Activated effector memory CD4-positive, alpha-beta T cell treated with anti-CD3 and anti-CD28 coated beads, Interleukin-2, amount 50 U/mL, for 16 hours (primary cell): ENCODE results near the gene AATF.

Experiments used
- DNase-seq: peaks from one replicate; pipeline ENCODE4 v3.0.0-alpha.2; 2020

The AATF gene

GRCh38 chr17:36989173-36989572 lies 40.4 kb downstream of the AATF start:
- no peak for DNase-seq

GRCh38 chr17:36992701-36993100 lies 43.9 kb downstream of the AATF start:
- DNase-seq = no peak

- DNase-seq = no peak
Measured at GRCh38 chr17:36993227-36993626, 44.5 kb downstream of the AATF start.

- no peak for DNase-seq
Measured at GRCh38 chr17:36994438-36994837, 45.7 kb downstream of the AATF start.

- no peak for DNase-seq
Measured at GRCh38 chr17:36999471-36999870, 50.7 kb downstream of the AATF start.

GRCh38 chr17:37016780-37017179 lies 68.0 kb downstream of the AATF start:
- DNase-seq = no peak

GRCh38 chr17:37017404-37017803 lies 68.7 kb downstream of the AATF start:
- DNase-seq = no peak

GRCh38 chr17:37019117-37019740 lies 70.5 kb downstream of the AATF start:
- DNase-seq = no peak

- DNase-seq = no peak
Measured at GRCh38 chr17:37019741-37020129, 71.0 kb downstream of the AATF start.

GRCh38 chr17:37024181-37024637 lies 75.5 kb downstream of the AATF start:
- no peak for DNase-seq

- no peak for DNase-seq
Measured at GRCh38 chr17:37025238-37025637, 76.5 kb downstream of the AATF start.

- DNase-seq = no peak
Measured at GRCh38 chr17:37025847-37026530, 77.2 kb downstream of the AATF start.

- DNase-seq = no peak
Measured at GRCh38 chr17:37026531-37026869, 77.7 kb downstream of the AATF start.

GRCh38 chr17:37028040-37028439 lies 79.3 kb downstream of the AATF start:
- no peak for DNase-seq

GRCh38 chr17:37031493-37032083 lies 82.8 kb downstream of the AATF start:
- no peak for DNase-seq

GRCh38 chr17:37037590-37038155 lies 88.9 kb downstream of the AATF start:
- no peak for DNase-seq

- no peak for DNase-seq
Measured at GRCh38 chr17:37039269-37039668, 90.5 kb downstream of the AATF start.

- no peak for DNase-seq
Measured at GRCh38 chr17:37041932-37042331, 93.2 kb downstream of the AATF start.

GRCh38 chr17:37043201-37043600 lies 94.4 kb downstream of the AATF start:
- DNase-seq = no peak

GRCh38 chr17:37045351-37045922 lies 96.7 kb downstream of the AATF start:
- no peak for DNase-seq

- peak; percentile 92 for DNase-seq
Measured at GRCh38 chr17:37047631-37048104, 98.9 kb downstream of the AATF start.

- DNase-seq = no peak
Measured at GRCh38 chr17:37048811-37049210, 100.1 kb downstream of the AATF start.

- no peak for DNase-seq
Measured at GRCh38 chr17:37050920-37051319, 102.2 kb downstream of the AATF start.

- DNase-seq = no peak
Measured at GRCh38 chr17:37051381-37051780, 102.6 kb downstream of the AATF start.
